Endothelial cell of umbilical vein (primary cell): ENCODE data around the gene TMEM253. TPM values are rescaled to one million over a fixed set of nuclear protein-coding genes. Genes with fewer than 3 reads are reported as not detected.

Experiments used
- BruUV-seq: library from RNA; stranded (reverse); fragments of 400-500 nt; replicated peaks from 2 replicates; lab custom pipeline; 2021; lab: Mats Ljungman, UMichigan
- CTCF ChIA-PET: fragments of 300-600, 350-600 bp; sonication (Branson Sonifier 250); formaldehyde crosslinking; loops from one replicate; lab custom pipeline; 2021; ENCODE audit warnings: antibody characterized with exemption, inconsistent platforms; lab: Charles Lee
- POLR2A ChIA-PET: fragments of 300-600, 350-600 bp; sonication (Branson Sonifier 250); formaldehyde crosslinking; loops from one replicate; lab custom pipeline; 2021; ENCODE audit warnings: antibody characterized with exemption, inconsistent platforms; lab: Charles Lee
- DNase-seq: peaks from one replicate; pipeline ENCODE4 v3.0.0-alpha.2; 2011; ENCODE audit warnings: low read depth, low spot score
- FAIRE-seq: peaks from 2 replicates; lab custom pipeline; 2011; peaks lifted over from hg19 to GRCh38; lab: Jason Lieb, UNC
- H2AFZ ChIP-seq: 2 replicates; pipeline ENCODE4 v1.6.0; 2012; ENCODE audit warnings: low read depth, low read length, control low read depth, inconsistent platforms
- H3K27ac ChIP-seq: 2 replicates; pipeline ENCODE4 v1.5.1; 2011; ENCODE audit warnings: low read depth, mild to moderate bottlenecking, control low read depth, low read length, moderate library complexity; ENCODE audit not compliant: insufficient read depth
- H3K27me3 ChIP-seq, 2 experiments: 2 replicates each; pipeline versions ENCODE4 v1.6.0 to v1.6.1; 2011; ENCODE audit warnings: low read length in 2 of 2, mixed read lengths in 1 of 2; ENCODE audit not compliant: control insufficient read depth in 2 of 2, insufficient read depth in 2 of 2
- H3K36me3 ChIP-seq, 2 experiments: 2 replicates in 1 of 2; 3 replicates in 1 of 2; pipeline ENCODE4 v1.5.1; 2011; ENCODE audit warnings: low read length in 2 of 2, mild to moderate bottlenecking in 1 of 2, moderate library complexity in 1 of 2; ENCODE audit not compliant: control insufficient read depth in 2 of 2, insufficient read depth in 2 of 2; ENCODE audit errors: extremely low read depth in 1 of 2
- H3K4me1 ChIP-seq: 3 replicates; pipeline ENCODE4 v1.5.1; 2011; ENCODE audit warnings: mild to moderate bottlenecking, low read length; ENCODE audit not compliant: control insufficient read depth, insufficient read depth; ENCODE audit errors: extremely low read depth
- H3K4me2 ChIP-seq: 2 replicates; pipeline ENCODE4 v1.6.1; 2011; ENCODE audit warnings: low read length, control low read depth, mixed read lengths; ENCODE audit not compliant: insufficient read depth
- H3K4me3 ChIP-seq, 3 experiments: fragments of 200-600 bp in 1 of 3; sonication (generic), shearing (Covaris generic) in 1 of 3; replicated peaks in 1 of 3; 2 replicates each; pipeline ENCODE4 v1.5.1; 2011 to 2016; ENCODE audit warnings: control low read depth in 3 of 3, low read length in 3 of 3, mild to moderate bottlenecking in 2 of 3, inconsistent platforms in 1 of 3, low read depth in 1 of 3, moderate library complexity in 1 of 3; ENCODE audit not compliant: insufficient read depth in 1 of 3
- H3K79me2 ChIP-seq: 2 replicates; pipeline ENCODE4 v1.6.0; 2012; ENCODE audit warnings: low read length, inconsistent platforms; ENCODE audit not compliant: control insufficient read depth, insufficient read depth
- H3K9ac ChIP-seq: replicated peaks from 2 replicates; pipeline ENCODE3; 2011; ENCODE audit warnings: low read length, control low read depth; ENCODE audit not compliant: insufficient read depth; ENCODE audit errors: extremely low read depth
- H3K9me1 ChIP-seq: replicated peaks from 3 replicates; pipeline ENCODE4 v1.6.0; 2011; ENCODE audit warnings: mild to moderate bottlenecking, low read length; ENCODE audit not compliant: control insufficient read depth, insufficient read depth; ENCODE audit errors: extremely low read depth
- H3K9me3 ChIP-seq: replicated peaks from 2 replicates; pipeline ENCODE4 v1.5.1; 2012; ENCODE audit warnings: low read length, inconsistent platforms; ENCODE audit not compliant: control insufficient read depth, insufficient read depth
- H4K20me1 ChIP-seq: replicated peaks from 2 replicates; pipeline ENCODE3; 2011; ENCODE audit warnings: mild to moderate bottlenecking, low read length; ENCODE audit not compliant: control insufficient read depth, insufficient read depth; ENCODE audit errors: extremely low read depth
- EZH2 ChIP-seq: IDR thresholded peaks from 2 replicates; pipeline ENCODE4 v1.6.1; 2012; ENCODE audit warnings: borderline replicate concordance, low read depth, mild to moderate bottlenecking, moderate library complexity, low read length, inconsistent platforms; ENCODE audit not compliant: severe bottlenecking
- GATA2 ChIP-seq: IDR thresholded peaks from 2 replicates; pipeline ENCODE4 v1.7.0; 2011; ENCODE audit warnings: low read depth, mild to moderate bottlenecking, moderate library complexity, mixed read lengths, low read length; ENCODE audit not compliant: insufficient read length, insufficient read depth
- dilution Hi-C: fragments of 300-500 bp; cut with MboI; formaldehyde crosslinking; loops from one replicate; pipeline ENCODE4 v1.15.0; 2019; ENCODE audit warnings: low sequenced_read_pairs; ENCODE audit not compliant: extremely low pct_ligation_motif_present
- intact Hi-C: fragments of 100-400 bp; cut with micrococcal nuclease; formaldehyde crosslinking; loops from one replicate; pipeline ENCODE4 v1.10.0; 2022
- polyA plus RNA-seq, 4 experiments: library from polyadenylated mRNA; depleted of rRNA in 3 of 4; stranded (reverse) in 3 of 4; unstranded in 1 of 4; fragments of >200 nt; gene quantifications; 2 replicates each; pipeline versions ENCODE4 v1.2.1 to v1.2.3, GENCODE V29; 2011 to 2012; ENCODE audit warnings: missing spikeins in 1 of 4
- total RNA-seq: library from RNA; stranded (reverse); gene quantifications from 2 replicates; pipeline ENCODE4 v1.2.3, GENCODE V29; 2021
- TF ChIP-seq, protein P1 (sequence below), 2 donors: IDR thresholded peaks; 1 replicate in 1 of 2; 2 replicates in 1 of 2; pipeline ENCODE4 v1.5.1; 2011; ENCODE audit warnings: low read length in 2 of 2, mild to moderate bottlenecking in 2 of 2, moderate library complexity in 2 of 2, control low read depth in 1 of 2, inconsistent platforms in 1 of 2, low read depth in 1 of 2; ENCODE audit not compliant: insufficient read depth in 1 of 2; ENCODE audit errors: extremely low read depth in 1 of 2

Gene TMEM253
- total and polyA plus RNA-seq, 2 donors (not counting 3 experiments of a cell fraction or from before 2014, with no cell fraction given), result 0.25 TPM; not detected in 1

DNA sequence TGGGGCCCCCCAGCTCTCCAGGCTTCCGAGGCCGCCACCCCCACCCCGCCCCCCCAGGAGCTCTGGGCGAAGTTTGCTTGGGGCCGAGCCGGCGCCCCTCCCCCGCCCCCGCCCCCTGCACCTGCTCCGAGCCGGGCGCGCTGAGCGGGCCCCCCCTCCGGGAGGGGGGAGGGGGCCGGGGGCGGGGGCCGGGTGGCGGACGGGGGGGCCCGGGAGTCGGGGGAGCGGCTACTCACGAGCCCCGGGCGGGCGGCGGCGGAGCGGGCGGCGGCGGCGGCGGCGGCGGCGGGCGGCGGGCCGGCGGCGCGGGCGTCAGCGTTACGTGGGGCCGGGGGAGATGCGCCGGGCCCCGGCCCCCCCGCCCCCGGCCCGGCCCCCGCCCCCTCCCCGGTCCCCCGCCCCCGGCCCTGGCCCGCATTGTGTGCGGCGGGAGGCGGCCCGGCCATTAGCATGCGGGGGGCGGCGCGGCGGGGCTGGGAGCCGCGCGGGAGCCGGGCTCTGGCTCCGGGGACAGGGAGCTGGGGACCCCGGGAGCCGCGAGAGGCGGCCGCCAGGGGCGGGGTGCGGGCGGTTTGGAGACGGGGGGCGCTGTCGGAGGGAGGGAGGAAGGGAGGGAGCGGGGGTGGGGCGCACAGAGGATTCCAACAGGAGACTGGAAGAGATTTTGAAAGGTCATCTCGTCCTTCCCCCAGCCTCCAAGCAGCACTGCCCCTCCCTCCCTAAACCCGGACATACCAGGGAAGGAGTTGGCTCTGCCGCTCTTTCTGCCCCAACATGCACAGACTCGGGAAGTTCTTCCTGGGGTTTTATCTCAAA lies 2.6 kb upstream of the TMEM253 start, which contains the start of gene ZNF219:
ZNF219 (minus strand) TSS at position 580 of the 816 bp plus-strand sequence. CDS start 5,064 bp downstream, outside the sequence.
- peak within 1 kb of the TSS; percentile 56 for H2AFZ ChIP-seq
- ChIA-PET POLR2A (no interaction called here), CTCF (interaction anchor here (1.1 to 6.9 kb wide), 4 partner anchors 12 to 84 kb away, joined by 3 to 131 read pairs (median 6); partner anchors contain the start of gene ARHGEF40)
- intact Hi-C loops (no loop called here), dilution Hi-C loops (no loop called here)
- H4K20me1 ChIP-seq, result no peaks in the 10 kb centered on the region
- TF ChIP-seq, protein P1, sequence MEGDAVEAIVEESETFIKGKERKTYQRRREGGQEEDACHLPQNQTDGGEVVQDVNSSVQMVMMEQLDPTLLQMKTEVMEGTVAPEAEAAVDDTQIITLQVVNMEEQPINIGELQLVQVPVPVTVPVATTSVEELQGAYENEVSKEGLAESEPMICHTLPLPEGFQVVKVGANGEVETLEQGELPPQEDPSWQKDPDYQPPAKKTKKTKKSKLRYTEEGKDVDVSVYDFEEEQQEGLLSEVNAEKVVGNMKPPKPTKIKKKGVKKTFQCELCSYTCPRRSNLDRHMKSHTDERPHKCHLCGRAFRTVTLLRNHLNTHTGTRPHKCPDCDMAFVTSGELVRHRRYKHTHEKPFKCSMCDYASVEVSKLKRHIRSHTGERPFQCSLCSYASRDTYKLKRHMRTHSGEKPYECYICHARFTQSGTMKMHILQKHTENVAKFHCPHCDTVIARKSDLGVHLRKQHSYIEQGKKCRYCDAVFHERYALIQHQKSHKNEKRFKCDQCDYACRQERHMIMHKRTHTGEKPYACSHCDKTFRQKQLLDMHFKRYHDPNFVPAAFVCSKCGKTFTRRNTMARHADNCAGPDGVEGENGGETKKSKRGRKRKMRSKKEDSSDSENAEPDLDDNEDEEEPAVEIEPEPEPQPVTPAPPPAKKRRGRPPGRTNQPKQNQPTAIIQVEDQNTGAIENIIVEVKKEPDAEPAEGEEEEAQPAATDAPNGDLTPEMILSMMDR (IDR thresholded peaks at IDR 0.05; ENCODE audit: extremely low read depth in 1 of 2, insufficient read depth in 1 of 2, low read depth in 1 of 2, low read length in 2 of 2), result no peak
- no peak for TF ChIP-seq GATA2
- peak; percentile 72 for TF ChIP-seq EZH2
- H3K79me2 ChIP-seq, result no peaks in the 10 kb centered on the region
- peak within 1 kb of the TSS; percentile 77 for H3K4me2 ChIP-seq
- H3K36me3 ChIP-seq, result no peaks in the 10 kb centered on the region
- peaks cover 15% of the 10 kb centered on the region for H3K4me1 ChIP-seq
- H3K9me3 ChIP-seq, result no peaks in the 10 kb centered on the region
- H3K27ac ChIP-seq, result no peak within 1 kb of the TSS
- BruUV-seq, result no TSS peak
- peak; percentile 43 for FAIRE-seq
- peak within 1 kb of the TSS; percentile 46 to 72 (median 58) for H3K4me3 ChIP-seq
- peaks cover 12 to 26% of the 10 kb centered on the region in 2 experiments for H3K27me3 ChIP-seq
- H3K9ac ChIP-seq, result peak within 1 kb of the TSS; percentile 12
- peak; percentile 39 for DNase-seq
- H3K9me1 ChIP-seq, result no peaks in the 10 kb centered on the region
